WTC11 (cell line): Measurements from ENCODE around the gene DHX58.

Experiments
- AFF4 ChIP-seq: sonication (generic); formaldehyde crosslinking; IDR thresholded peaks from 2 replicates; pipeline ENCODE4 v1.8.1; 2023; ENCODE audit warnings: mild to moderate bottlenecking, missing genetic modification reagents, borderline replicate concordance
- ATF3 ChIP-seq: sonication (generic); formaldehyde crosslinking; conservative IDR thresholded peaks from 2 replicates; pipeline ENCODE4 v1.8.1; 2022; ENCODE audit warnings: mild to moderate bottlenecking, missing genetic modification reagents
- CTCF ChIP-seq: fragments of 200-600 bp; IDR thresholded peaks from 2 replicates; pipeline ENCODE4 v1.8.0; 2022; ENCODE audit warnings: antibody characterized with exemption
- ELF4 ChIP-seq: sonication (generic); formaldehyde crosslinking; IDR thresholded peaks from 2 replicates; pipeline ENCODE4 v1.8.1; 2022; ENCODE audit warnings: low read depth, mild to moderate bottlenecking, moderate library complexity, missing genetic modification reagents
- ETV6 ChIP-seq: sonication (generic); formaldehyde crosslinking; IDR thresholded peaks from 2 replicates; pipeline ENCODE4 v1.8.1; 2022; ENCODE audit warnings: mild to moderate bottlenecking, missing genetic modification reagents
- NR1H2 ChIP-seq: sonication (generic); formaldehyde crosslinking; IDR thresholded peaks from 2 replicates; pipeline ENCODE4 v1.9.0; 2021; ENCODE audit warnings: mild to moderate bottlenecking, moderate library complexity, missing genetic modification reagents
- PRDM15 ChIP-seq: sonication (generic); formaldehyde crosslinking; IDR thresholded peaks from 2 replicates; pipeline ENCODE4 v1.8.0; 2022; ENCODE audit warnings: missing genetic modification reagents
- PREB ChIP-seq: sonication (generic); formaldehyde crosslinking; IDR thresholded peaks from 2 replicates; pipeline ENCODE4 v1.8.1; 2022; ENCODE audit warnings: mild to moderate bottlenecking, missing genetic modification reagents, moderate library complexity, borderline replicate concordance
- SP1 ChIP-seq: sonication (generic); formaldehyde crosslinking; conservative IDR thresholded peaks from 2 replicates; pipeline ENCODE4 v1.8.1; 2022; ENCODE audit warnings: missing genetic modification reagents

- no peak for TF ChIP-seq NR1H2 (CRISPR knock-in tag)
- TF ChIP-seq ATF3, result no peak
- TF ChIP-seq ELF4 (CRISPR knock-in tag), result no peak
- TF ChIP-seq SP1 (CRISPR knock-in tag), result no peak
- no peak for TF ChIP-seq PREB
- no peak for TF ChIP-seq CTCF
- no peak for TF ChIP-seq PRDM15 (CRISPR knock-in tag)
- no peak for TF ChIP-seq AFF4
- no peak for TF ChIP-seq ETV6 (CRISPR knock-in tag)
These were observed 6.5 kb downstream of the DHX58 start for GRCh38 chr17:42106009-42106408.
